Loucy (cell line): ENCODE measurements around the gene LHX5.

ENCODE experiments used
- H2AFZ ChIP-seq: fragments of 200-600 bp; sonication (generic); 2 replicates; pipeline ENCODE4 v1.6.0; 2016; ENCODE audit warnings: antibody characterized with exemption, mild to moderate bottlenecking, low read length, moderate library complexity
- H3F3A ChIP-seq: fragments of 200-600 bp; 2 replicates; pipeline ENCODE4 v1.6.0; 2016; ENCODE audit warnings: antibody characterized with exemption, low read depth, mild to moderate bottlenecking
- H3K27me3 ChIP-seq: fragments of 200-600 bp; sonication (generic); 2 replicates; pipeline ENCODE4 v1.6.1; 2014; ENCODE audit warnings: low read length, mild to moderate bottlenecking; ENCODE audit not compliant: insufficient read depth, poor library complexity, severe bottlenecking
- H3K36me3 ChIP-seq: fragments of 200-600 bp; sonication (generic); 2 replicates; pipeline ENCODE4 v1.6.1; 2016; ENCODE audit warnings: low read length; ENCODE audit not compliant: insufficient read depth
- H3K4me1 ChIP-seq: fragments of 200-600 bp; sonication (generic); 2 replicates; pipeline ENCODE4 v1.5.1; 2014; ENCODE audit warnings: low read length, mild to moderate bottlenecking; ENCODE audit not compliant: insufficient read depth, poor library complexity, severe bottlenecking
- H3K4me2 ChIP-seq: fragments of 200-600 bp; sonication (generic); 2 replicates; pipeline ENCODE4 v1.6.0; 2014; ENCODE audit warnings: antibody characterized with exemption, low read length, low read depth, mild to moderate bottlenecking; ENCODE audit not compliant: poor library complexity, severe bottlenecking
- H3K4me3 ChIP-seq: fragments of 200-600 bp; sonication (generic); 2 replicates; pipeline ENCODE4 v1.5.1; 2014; ENCODE audit warnings: low read length, mild to moderate bottlenecking, mixed read lengths; ENCODE audit not compliant: poor library complexity, severe bottlenecking
- H3K79me2 ChIP-seq: fragments of 200-600 bp; sonication (generic); 2 replicates; pipeline ENCODE4 v1.6.1; 2014; ENCODE audit warnings: low read length; ENCODE audit not compliant: insufficient read depth
- H3K9ac ChIP-seq: fragments of 200-600 bp; sonication (generic); 2 replicates; pipeline ENCODE4 v1.6.0; 2014; ENCODE audit warnings: mild to moderate bottlenecking, low read depth, low read length, moderate library complexity; ENCODE audit not compliant: poor library complexity, severe bottlenecking
- H3K9me2 ChIP-seq: fragments of 200-600 bp; sonication (generic); replicated peaks from 2 replicates; pipeline ENCODE4 v1.6.1; 2016; ENCODE audit warnings: low read depth, low read length, mixed read lengths
- H3K9me3 ChIP-seq: fragments of 200-600 bp; sonication (generic); 2 replicates; pipeline ENCODE4 v1.6.1; 2014; ENCODE audit warnings: mild to moderate bottlenecking, antibody characterized with exemption, low read length, low read depth; ENCODE audit not compliant: insufficient read depth
- H4K20me1 ChIP-seq: fragments of 200-600 bp; sonication (generic); 2 replicates; pipeline ENCODE4 v1.6.0; 2014; ENCODE audit warnings: antibody characterized with exemption, low read length, mild to moderate bottlenecking; ENCODE audit not compliant: insufficient read depth, poor library complexity, severe bottlenecking
- CTCF ChIP-seq: fragments of 200-600 bp; sonication (generic); conservative IDR thresholded peaks from 2 replicates; pipeline ENCODE4 v1.5.1; 2014; ENCODE audit warnings: mild to moderate bottlenecking, antibody characterized with exemption, low read length
- EZH2phosphoT487 ChIP-seq: fragments of 200-600 bp; IDR thresholded peaks from 2 replicates; pipeline ENCODE4 v1.6.1; 2018; ENCODE audit warnings: antibody characterized with exemption, mild to moderate bottlenecking, moderate library complexity, borderline replicate concordance

LHX5 gene

GRCh38 chr12:113457710-113458109 lies 14.0 kb downstream of the LHX5 start:
- TF ChIP-seq CTCF (no peak), EZH2phosphoT487 (no peak)
- H4K20me1 ChIP-seq = peaks cover 3% of the 10 kb centered on the region
- no peaks in the 10 kb centered on the region for H3K9me2 ChIP-seq
- no peak overlapping the region for H3K4me2 ChIP-seq
- no peaks in the 10 kb centered on the region for H3F3A ChIP-seq
- H3K9me3 ChIP-seq = no peaks in the 10 kb centered on the region
- H2AFZ ChIP-seq = no peak overlapping the region
- H3K27me3 ChIP-seq = no peaks in the 10 kb centered on the region
- no peak overlapping the region for H3K4me3 ChIP-seq
- no peaks in the 10 kb centered on the region for H3K79me2 ChIP-seq
- H3K4me1 ChIP-seq = no peaks in the 10 kb centered on the region
- H3K36me3 ChIP-seq = no peaks in the 10 kb centered on the region
- no peak overlapping the region for H3K9ac ChIP-seq

GRCh38 chr12:113457185-113457584 lies 14.5 kb downstream of the LHX5 start:
- Histone ChIP-seq H3K9me2 (no peaks in the 10 kb centered on the region), H3K27me3 (no peaks in the 10 kb centered on the region), H3K36me3 (no peaks in the 10 kb centered on the region), H3K4me3 (no peak overlapping the region), H3K9ac (no peak overlapping the region), H4K20me1 (peaks cover 2% of the 10 kb centered on the region), H3K79me2 (no peaks in the 10 kb centered on the region), H3F3A (no peaks in the 10 kb centered on the region), H3K9me3 (no peaks in the 10 kb centered on the region), H2AFZ (no peak overlapping the region), H3K4me2 (no peak overlapping the region), H3K4me1 (no peaks in the 10 kb centered on the region)
- TF ChIP-seq EZH2phosphoT487 = no peak
- no peak for TF ChIP-seq CTCF

GRCh38 chr12:113456761-113457160 lies 14.9 kb downstream of the LHX5 start:
- Histone ChIP-seq H2AFZ (no peak overlapping the region), H3K4me1 (no peaks in the 10 kb centered on the region), H3K9me2 (no peaks in the 10 kb centered on the region), H3K27me3 (no peaks in the 10 kb centered on the region), H3F3A (no peaks in the 10 kb centered on the region), H3K9ac (no peak overlapping the region), H3K36me3 (no peaks in the 10 kb centered on the region), H3K4me3 (no peak overlapping the region), H4K20me1 (no peaks in the 10 kb centered on the region), H3K4me2 (no peak overlapping the region), H3K79me2 (no peaks in the 10 kb centered on the region), H3K9me3 (no peaks in the 10 kb centered on the region)
- TF ChIP-seq EZH2phosphoT487 (no peak), CTCF (no peak)
